ENCODE measurements around the gene MAGI1. TPM values are rescaled to one million over a fixed set of nuclear protein-coding genes. Genes with fewer than 3 reads are reported as not detected.
A peak's percentile ranks its signal among the peaks of the same experiment; 100 is the strongest.

MAGI1 gene
- total and polyA plus RNA-seq, 4 donors = 9.9 to 88.1 (median 24.6) TPM

- no peak overlapping the region for H3K4me3 ChIP-seq
- H3K27ac ChIP-seq (ENCODE audit: low read depth in 1 of 2, low read length in 1 of 2) = peak overlapping the region in 1 of 2 donors; percentile 50
- DNase-seq = no peak
- no peaks in the 10 kb centered on the region for H3K27me3 ChIP-seq (ENCODE audit: control insufficient read depth in 3 of 3, insufficient read depth in 3 of 3, low read length in 2 of 3)
- no peaks in the 10 kb centered on the region for H3K36me3 ChIP-seq (ENCODE audit: control insufficient read depth in 4 of 4, insufficient read depth in 4 of 4, low read length in 4 of 4)
- H3K9me3 ChIP-seq (ENCODE audit: control insufficient read depth in 4 of 4, insufficient read depth in 3 of 4, low read length in 3 of 4) = no peaks in the 10 kb centered on the region
- TF ChIP-seq CTCF (IDR thresholded peaks at IDR 0.05; ENCODE audit: control extremely low read depth, extremely low read depth) = no peak
- H3K9ac ChIP-seq (ENCODE audit: insufficient read depth in 1 of 2, low read length in 2 of 2) = no peak overlapping the region
- 90 to 91% methylated on average over 6 of the region's 6 CpGs for WGBS, 2 donors
- ATAC-seq (ENCODE audit: insufficient read depth, low FRiP score) = no peak
- H3K4me1 ChIP-seq (ENCODE audit: control insufficient read depth in 5 of 5, insufficient read depth in 5 of 5, low read length in 5 of 5) = peaks cover 0 to 10% (median 0%) of the 10 kb centered on the region in 5 donors
Measured at GRCh38 chr3:65576228-65576627, 462.5 kb downstream of the MAGI1 start.

- peaks cover 0 to 10% (median 0%) of the 10 kb centered on the region in 5 donors for H3K4me1 ChIP-seq (ENCODE audit: control insufficient read depth in 5 of 5, insufficient read depth in 5 of 5, low read length in 5 of 5)
- ATAC-seq (ENCODE audit: insufficient read depth, low FRiP score) = no peak
- no peak overlapping the region for H3K9ac ChIP-seq (ENCODE audit: insufficient read depth in 1 of 2, low read length in 2 of 2)
- no peaks in the 10 kb centered on the region for H3K9me3 ChIP-seq (ENCODE audit: control insufficient read depth in 4 of 4, insufficient read depth in 3 of 4, low read length in 3 of 4)
- no peaks in the 10 kb centered on the region for H3K36me3 ChIP-seq (ENCODE audit: control insufficient read depth in 4 of 4, insufficient read depth in 4 of 4, low read length in 4 of 4)
- WGBS, 2 donors = 87 to 93% methylated on average over 1 of the region's 1 CpG
- DNase-seq = no peak
- H3K27me3 ChIP-seq (ENCODE audit: control insufficient read depth in 3 of 3, insufficient read depth in 3 of 3, low read length in 2 of 3) = no peaks in the 10 kb centered on the region
- no peak overlapping the region for H3K4me3 ChIP-seq
- no peak for TF ChIP-seq CTCF (IDR thresholded peaks at IDR 0.05; ENCODE audit: control extremely low read depth, extremely low read depth)
- H3K27ac ChIP-seq (ENCODE audit: low read depth in 1 of 2, low read length in 1 of 2) = no peak overlapping the region
Measured at GRCh38 chr3:65575376-65575840, 463.3 kb downstream of the MAGI1 start.

GRCh38 chr3:65573548-65574116 lies 465.1 kb downstream of the MAGI1 start:
- no peak overlapping the region for H3K4me3 ChIP-seq
- no peak for ATAC-seq (ENCODE audit: insufficient read depth, low FRiP score)
- no peaks in the 10 kb centered on the region for H3K36me3 ChIP-seq (ENCODE audit: control insufficient read depth in 4 of 4, insufficient read depth in 4 of 4, low read length in 4 of 4)

More at GRCh38 chr3:65573548-65574116, 465.1 kb downstream of the MAGI1 start:
- Histone ChIP-seq H3K27ac (ENCODE audit: low read depth in 1 of 2, low read length in 1 of 2) (no peak overlapping the region), H3K4me1 (ENCODE audit: control insufficient read depth in 5 of 5, insufficient read depth in 5 of 5, low read length in 5 of 5) (peaks cover 0 to 12% (median 0%) of the 10 kb centered on the region in 5 donors), H3K27me3 (ENCODE audit: control insufficient read depth in 3 of 3, insufficient read depth in 3 of 3, low read length in 2 of 3) (no peaks in the 10 kb centered on the region), H3K9me3 (ENCODE audit: control insufficient read depth in 4 of 4, insufficient read depth in 3 of 4, low read length in 3 of 4) (no peaks in the 10 kb centered on the region), H3K9ac (ENCODE audit: insufficient read depth in 1 of 2, low read length in 2 of 2) (no peak overlapping the region)
- no peak for TF ChIP-seq CTCF (IDR thresholded peaks at IDR 0.05; ENCODE audit: control extremely low read depth, extremely low read depth)
- no peak for DNase-seq

Measured in lung (tissue), 12 donors.